Astrocyte (in vitro differentiated cells and primary cell): ENCODE measurements around the gene CIBAR2. TPM values are rescaled to one million over a fixed set of nuclear protein-coding genes. Genes with fewer than 3 reads are reported as not detected.

Source experiments
- DNase-seq: peaks from one replicate; pipeline ENCODE4 v3.0.0-alpha.2; 2010; ENCODE audit warnings: low read depth
- FAIRE-seq: peaks from 2 replicates; lab custom pipeline; 2011; peaks lifted over from hg19 to GRCh38; lab: Jason Lieb, UNC
- H2AFZ ChIP-seq: 2 replicates; pipeline ENCODE4 v1.6.0; 2012; ENCODE audit warnings: low read depth, low read length, inconsistent platforms
- H3K27ac ChIP-seq: 2 replicates; pipeline ENCODE4 v1.5.1; 2011; ENCODE audit warnings: low read depth, low read length, inconsistent platforms
- H3K27me3 ChIP-seq: 2 replicates; pipeline ENCODE4 v1.6.0; 2011; ENCODE audit warnings: low read length, inconsistent platforms; ENCODE audit not compliant: insufficient read depth
- H3K36me3 ChIP-seq: 2 replicates; pipeline ENCODE4 v1.5.1; 2011; ENCODE audit warnings: low read length, inconsistent platforms; ENCODE audit not compliant: insufficient read depth
- H3K4me1 ChIP-seq: 2 replicates; pipeline ENCODE4 v1.5.1; 2011; ENCODE audit warnings: low read length, inconsistent platforms; ENCODE audit not compliant: insufficient read depth
- H3K4me2 ChIP-seq: 2 replicates; pipeline ENCODE4 v1.6.0; 2012; ENCODE audit warnings: low read length, inconsistent platforms
- H3K4me3 ChIP-seq: 2 replicates; pipeline ENCODE4 v1.5.1; 2011; ENCODE audit warnings: low read depth, mild to moderate bottlenecking, low read length, inconsistent platforms; ENCODE audit not compliant: insufficient read depth
- H3K79me2 ChIP-seq: 2 replicates; pipeline ENCODE4 v1.6.0; 2012; ENCODE audit warnings: mild to moderate bottlenecking, low read length, inconsistent platforms; ENCODE audit not compliant: insufficient read depth
- H3K9ac ChIP-seq: 2 replicates; pipeline ENCODE4 v1.6.0; 2012; ENCODE audit warnings: mild to moderate bottlenecking, low read length, inconsistent platforms
- H3K9me3 ChIP-seq: 2 replicates; pipeline ENCODE4 v1.5.1; 2012; ENCODE audit warnings: low read depth, mild to moderate bottlenecking, low read length, inconsistent platforms; ENCODE audit not compliant: insufficient read depth
- H4K20me1 ChIP-seq: 2 replicates; pipeline ENCODE4 v1.6.0; 2012; ENCODE audit warnings: low read length, inconsistent platforms; ENCODE audit not compliant: insufficient read depth
- H3K27ac Mint-ChIP-seq: one replicate; pipeline ENCODE4 v1.8.0; 2021; ENCODE audit warnings: mild to moderate bottlenecking, mixed read lengths; ENCODE audit not compliant: unreplicated experiment
- H3K27me3 Mint-ChIP-seq: one replicate; pipeline ENCODE4 v1.8.0; 2021; ENCODE audit warnings: low read depth, mixed read lengths; ENCODE audit not compliant: unreplicated experiment
- H3K36me3 Mint-ChIP-seq: one replicate; pipeline ENCODE4 v1.8.0; 2021; ENCODE audit warnings: low read depth, mixed read lengths; ENCODE audit not compliant: unreplicated experiment
- H3K4me1 Mint-ChIP-seq: one replicate; pipeline ENCODE4 v1.8.0; 2021; ENCODE audit warnings: low read depth, mixed read lengths; ENCODE audit not compliant: unreplicated experiment
- H3K4me3 Mint-ChIP-seq: one replicate; pipeline ENCODE4 v1.8.0; 2021; ENCODE audit warnings: mild to moderate bottlenecking, moderate library complexity, mixed read lengths; ENCODE audit not compliant: unreplicated experiment
- H3K9me3 Mint-ChIP-seq: one replicate; pipeline ENCODE4 v1.8.0; 2021; ENCODE audit warnings: mild to moderate bottlenecking, mixed read lengths; ENCODE audit not compliant: unreplicated experiment
- EZH2 ChIP-seq: IDR thresholded peaks from 2 replicates; pipeline ENCODE4 v1.6.1; 2012; ENCODE audit warnings: mild to moderate bottlenecking, low read length, inconsistent platforms; ENCODE audit not compliant: insufficient read depth
- total RNA-seq: library from RNA; stranded (reverse); gene quantifications from 2 replicates; pipeline ENCODE4 v1.2.1, GENCODE V29; 2021
- TF ChIP-seq, protein P1 (sequence below): IDR thresholded peaks from 2 replicates; pipeline ENCODE4 v1.5.1; 2011; ENCODE audit warnings: low read depth, mild to moderate bottlenecking, inconsistent platforms, low read length, moderate library complexity; ENCODE audit not compliant: insufficient read depth

Gene CIBAR2
- total RNA-seq, 1 donor from 2014 or later = not detected

DNA sequence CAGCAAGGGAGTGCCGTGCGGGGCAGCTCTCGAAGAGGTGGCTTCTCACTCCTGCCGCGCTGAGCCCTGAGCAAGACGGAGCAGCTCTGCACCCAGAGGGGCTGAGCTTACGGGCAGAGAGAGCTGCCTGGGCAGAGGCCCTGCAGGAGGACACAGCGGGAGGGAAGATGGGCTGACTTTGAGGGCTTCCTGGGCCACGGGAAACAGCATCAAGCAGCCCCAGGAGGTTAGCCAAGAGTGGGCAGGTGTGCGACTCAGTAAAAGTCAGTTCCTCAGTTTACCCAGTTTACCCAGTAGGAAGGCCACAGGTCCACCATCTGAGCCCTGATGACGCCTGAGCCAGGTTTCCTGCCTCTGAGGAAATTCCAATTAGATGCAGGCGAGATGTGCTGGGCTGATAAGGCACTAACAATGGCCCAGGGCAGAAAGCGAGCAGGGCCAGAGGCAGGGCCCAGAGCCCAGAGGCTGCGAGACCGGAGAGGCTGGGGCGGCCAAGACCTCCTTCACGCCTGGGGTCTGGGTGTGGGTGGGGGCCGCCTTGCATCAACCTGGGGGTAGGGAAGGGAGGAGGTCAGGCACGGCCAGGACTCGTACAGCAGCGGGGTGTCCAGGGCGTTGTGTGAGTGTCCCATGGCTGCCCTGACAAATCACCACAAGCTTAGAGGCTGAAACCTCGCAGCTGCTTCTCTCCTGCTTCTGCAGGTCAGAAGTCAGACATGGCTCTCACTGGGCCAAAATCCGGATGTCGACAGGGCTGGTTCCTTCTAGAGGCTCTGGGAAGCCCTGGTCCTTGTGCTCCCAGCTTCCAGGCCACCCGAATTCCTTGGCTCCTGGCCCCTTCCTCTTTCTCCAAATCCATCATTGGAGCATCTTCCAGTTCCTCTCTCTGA is 32.0 kb upstream of the CIBAR2 start:
- Histone ChIP-seq H3K9me3 (no peaks in the 10 kb centered on the region), H3K4me1 (peaks cover 6% of the 10 kb centered on the region), H2AFZ (no peak overlapping the region), H3K9ac (no peak overlapping the region), H3K27ac (no peak overlapping the region), H3K27me3 (no peaks in the 10 kb centered on the region), H3K36me3 (no peaks in the 10 kb centered on the region), H4K20me1 (no peaks in the 10 kb centered on the region), H3K4me3 (no peak overlapping the region), H3K4me2 (no peak overlapping the region), H3K79me2 (no peaks in the 10 kb centered on the region)
- Mint-ChIP-seq H3K4me1 (peaks cover 5% of the 10 kb centered on the region), H3K9me3 (peaks cover 4% of the 10 kb centered on the region), H3K27ac (no peak overlapping the region), H3K36me3 (no peaks in the 10 kb centered on the region), H3K4me3 (no peak overlapping the region), H3K27me3 (peaks cover 31% of the 10 kb centered on the region)
- DNase-seq (no peak), FAIRE-seq (no peak)
- TF ChIP-seq EZH2 = no peak
- TF ChIP-seq, protein P1, sequence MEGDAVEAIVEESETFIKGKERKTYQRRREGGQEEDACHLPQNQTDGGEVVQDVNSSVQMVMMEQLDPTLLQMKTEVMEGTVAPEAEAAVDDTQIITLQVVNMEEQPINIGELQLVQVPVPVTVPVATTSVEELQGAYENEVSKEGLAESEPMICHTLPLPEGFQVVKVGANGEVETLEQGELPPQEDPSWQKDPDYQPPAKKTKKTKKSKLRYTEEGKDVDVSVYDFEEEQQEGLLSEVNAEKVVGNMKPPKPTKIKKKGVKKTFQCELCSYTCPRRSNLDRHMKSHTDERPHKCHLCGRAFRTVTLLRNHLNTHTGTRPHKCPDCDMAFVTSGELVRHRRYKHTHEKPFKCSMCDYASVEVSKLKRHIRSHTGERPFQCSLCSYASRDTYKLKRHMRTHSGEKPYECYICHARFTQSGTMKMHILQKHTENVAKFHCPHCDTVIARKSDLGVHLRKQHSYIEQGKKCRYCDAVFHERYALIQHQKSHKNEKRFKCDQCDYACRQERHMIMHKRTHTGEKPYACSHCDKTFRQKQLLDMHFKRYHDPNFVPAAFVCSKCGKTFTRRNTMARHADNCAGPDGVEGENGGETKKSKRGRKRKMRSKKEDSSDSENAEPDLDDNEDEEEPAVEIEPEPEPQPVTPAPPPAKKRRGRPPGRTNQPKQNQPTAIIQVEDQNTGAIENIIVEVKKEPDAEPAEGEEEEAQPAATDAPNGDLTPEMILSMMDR = no peak

DNA sequence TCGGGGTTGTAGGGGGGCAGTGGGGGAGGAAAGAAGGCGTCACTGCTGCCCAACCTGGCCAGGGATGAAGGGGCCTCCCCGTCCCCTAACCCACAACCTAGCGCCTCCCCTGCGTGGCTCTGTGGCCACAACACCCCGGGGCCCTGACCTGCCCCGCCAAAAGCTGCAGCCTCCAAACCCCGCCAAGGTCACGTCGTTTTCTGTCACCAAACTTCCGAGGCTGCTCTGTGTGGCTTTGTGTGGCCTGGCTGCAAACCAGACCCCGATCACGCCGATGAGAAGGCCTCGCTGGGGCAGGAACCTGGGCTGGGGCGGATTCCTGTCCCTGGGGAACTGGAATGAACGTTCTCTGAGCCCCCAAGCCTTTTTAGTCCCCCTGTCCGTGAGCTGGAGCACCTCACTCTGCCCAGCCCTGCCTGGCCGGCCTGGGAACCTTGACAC is 30.5 kb upstream of the CIBAR2 start:
- no peak overlapping the region for H3K4me3 Mint-ChIP-seq
- H3K9ac ChIP-seq = no peak overlapping the region
- H3K27me3 ChIP-seq = no peaks in the 10 kb centered on the region
- no peak overlapping the region for H3K4me3 ChIP-seq
- no peak overlapping the region for H3K27ac ChIP-seq
- DNase-seq = no peak
- H3K4me1 Mint-ChIP-seq = peaks cover 3% of the 10 kb centered on the region
- no peak for FAIRE-seq
- TF ChIP-seq EZH2 = no peak
- TF ChIP-seq, protein P1 = no peak
- no peaks in the 10 kb centered on the region for H3K36me3 Mint-ChIP-seq
- no peak overlapping the region for H3K27ac Mint-ChIP-seq
- no peaks in the 10 kb centered on the region for H3K36me3 ChIP-seq
- peaks cover 39% of the 10 kb centered on the region for H3K27me3 Mint-ChIP-seq
- H3K9me3 ChIP-seq = no peaks in the 10 kb centered on the region
- no peaks in the 10 kb centered on the region for H3K79me2 ChIP-seq
- no peak overlapping the region for H3K4me2 ChIP-seq
- no peak overlapping the region for H2AFZ ChIP-seq
- H3K4me1 ChIP-seq = peaks cover under 1% of the 10 kb centered on the region
- no peaks in the 10 kb centered on the region for H4K20me1 ChIP-seq
- peaks cover 7% of the 10 kb centered on the region for H3K9me3 Mint-ChIP-seq

DNA sequence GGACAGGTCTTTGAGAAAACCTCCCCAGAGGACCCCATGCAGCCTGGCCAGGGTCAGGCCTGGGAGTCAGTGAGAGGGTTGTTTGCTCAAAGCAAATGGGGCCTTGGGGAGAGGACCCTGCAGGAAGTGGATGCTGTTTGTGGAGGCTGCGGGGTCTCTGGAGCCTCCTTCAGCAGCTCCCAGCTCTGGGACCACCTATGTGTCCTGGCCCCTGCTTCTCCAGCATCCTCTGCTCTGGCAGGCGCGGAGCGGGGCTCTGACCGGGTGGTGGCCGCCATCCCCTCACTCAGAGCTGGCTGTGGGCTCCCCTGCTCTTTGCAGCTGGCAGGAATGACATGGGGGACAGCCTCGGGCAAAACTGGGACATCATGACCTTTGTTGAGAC is 29.8 kb upstream of the CIBAR2 start:
- Histone ChIP-seq H3K79me2 (no peaks in the 10 kb centered on the region), H3K27ac (no peak overlapping the region), H3K4me1 (peaks cover 7% of the 10 kb centered on the region), H2AFZ (no peak overlapping the region), H3K9ac (no peak overlapping the region), H4K20me1 (no peaks in the 10 kb centered on the region), H3K9me3 (no peaks in the 10 kb centered on the region), H3K4me2 (no peak overlapping the region), H3K36me3 (no peaks in the 10 kb centered on the region), H3K27me3 (no peaks in the 10 kb centered on the region), H3K4me3 (no peak overlapping the region)
- H3K9me3 Mint-ChIP-seq = peaks cover 7% of the 10 kb centered on the region
- no peak for DNase-seq
- H3K4me3 Mint-ChIP-seq = no peak overlapping the region
- H3K36me3 Mint-ChIP-seq = no peaks in the 10 kb centered on the region
- H3K4me1 Mint-ChIP-seq = peaks cover 4% of the 10 kb centered on the region
- H3K27me3 Mint-ChIP-seq = peaks cover 36% of the 10 kb centered on the region
- no peak overlapping the region for H3K27ac Mint-ChIP-seq
- FAIRE-seq = no peak
- TF ChIP-seq, protein P1 = no peak
- no peak for TF ChIP-seq EZH2
